ACC112 (cell line): Measurements from ENCODE around the gene TMEM215.

Experiments used
- H2AFZ ChIP-seq: fragments of 200-600 bp; sonication (generic); one replicate; pipeline ENCODE4 v1.6.0; 2017; ENCODE audit warnings: antibody characterized with exemption, low read length; ENCODE audit not compliant: unreplicated experiment
- H3K27ac ChIP-seq: fragments of 200-600 bp; sonication (generic); 2 replicates; pipeline ENCODE4 v1.5.1; 2014; ENCODE audit warnings: low read depth, mild to moderate bottlenecking, antibody characterized with exemption, low read length, moderate library complexity
- H3K27me3 ChIP-seq: fragments of 200-600 bp; sonication (generic); 2 replicates; pipeline ENCODE4 v1.6.1; 2014; ENCODE audit warnings: mild to moderate bottlenecking, antibody characterized with exemption, low read length, moderate library complexity, mixed read lengths; ENCODE audit not compliant: insufficient read depth
- H3K36me3 ChIP-seq: fragments of 200-600 bp; sonication (generic); 2 replicates; pipeline ENCODE4 v1.6.1; 2016; ENCODE audit warnings: mild to moderate bottlenecking, antibody characterized with exemption, low read length, moderate library complexity, mixed read lengths; ENCODE audit not compliant: insufficient read depth
- H3K4me1 ChIP-seq: fragments of 200-600 bp; sonication (generic); one replicate; pipeline ENCODE4 v1.6.1; 2016; ENCODE audit warnings: low read length, mixed read lengths; ENCODE audit not compliant: insufficient read depth, unreplicated experiment, control insufficient read depth
- H3K4me3 ChIP-seq: fragments of 200-600 bp; sonication (generic); 2 replicates; pipeline ENCODE4 v1.5.1; 2014; ENCODE audit warnings: mild to moderate bottlenecking, low read depth, low read length
- H3K79me2 ChIP-seq: fragments of 200-600 bp; sonication (generic); one replicate; pipeline ENCODE4 v1.6.0; 2016; ENCODE audit warnings: low read length; ENCODE audit not compliant: control insufficient read depth, unreplicated experiment, insufficient read depth

TMEM215 gene, protein sequence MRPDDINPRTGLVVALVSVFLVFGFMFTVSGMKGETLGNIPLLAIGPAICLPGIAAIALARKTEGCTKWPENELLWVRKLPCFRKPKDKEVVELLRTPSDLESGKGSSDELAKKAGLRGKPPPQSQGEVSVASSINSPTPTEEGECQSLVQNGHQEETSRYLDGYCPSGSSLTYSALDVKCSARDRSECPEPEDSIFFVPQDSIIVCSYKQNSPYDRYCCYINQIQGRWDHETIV

GRCh38 chr9:32783168-32783891 is at the start of gene TMEM215:
TSS of gene TMEM215 (plus strand) at chr9:32783540. CDS start at chr9:32784184, 644 bp downstream.
- H2AFZ ChIP-seq = no peak within 1 kb of the TSS
- no peaks in the 10 kb centered on the region for H3K36me3 ChIP-seq
- H3K27ac ChIP-seq = no peak within 1 kb of the TSS
- no peak within 1 kb of the TSS for H3K4me3 ChIP-seq
- H3K4me1 ChIP-seq = no peaks in the 10 kb centered on the region
- no peaks in the 10 kb centered on the region for H3K79me2 ChIP-seq
- H3K27me3 ChIP-seq = peaks cover 75% of the 10 kb centered on the region

DNA sequence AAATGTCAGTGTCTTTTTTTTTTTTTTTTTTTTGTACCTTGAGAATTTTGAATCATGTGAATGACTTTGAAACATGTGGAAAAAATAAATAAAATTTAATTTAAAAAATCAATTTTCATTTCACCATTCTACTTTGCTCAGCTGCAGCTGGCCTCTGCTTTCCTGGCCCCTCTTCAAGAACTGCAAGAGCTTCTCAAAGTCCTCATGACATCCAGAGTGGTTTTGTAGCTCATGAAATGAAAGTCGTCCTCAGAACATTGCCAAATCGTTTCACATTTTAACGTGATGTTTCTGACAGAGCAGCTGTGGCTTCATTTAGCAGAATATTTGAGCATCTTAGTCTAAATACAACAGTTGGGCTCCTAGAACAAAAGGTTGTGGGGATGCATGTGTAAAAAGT is 47.9 kb upstream of the TMEM215 start:
- H3K27ac ChIP-seq = no peak overlapping the region
- no peaks in the 10 kb centered on the region for H3K79me2 ChIP-seq
- no peaks in the 10 kb centered on the region for H3K36me3 ChIP-seq
- H2AFZ ChIP-seq = no peak overlapping the region
- no peak overlapping the region for H3K4me3 ChIP-seq
- H3K27me3 ChIP-seq = no peaks in the 10 kb centered on the region
- H3K4me1 ChIP-seq = no peaks in the 10 kb centered on the region

- Histone ChIP-seq H3K4me3 (no peak overlapping the region), H2AFZ (no peak overlapping the region), H3K79me2 (no peaks in the 10 kb centered on the region), H3K27ac (no peak overlapping the region), H3K27me3 (no peaks in the 10 kb centered on the region), H3K4me1 (no peaks in the 10 kb centered on the region), H3K36me3 (no peaks in the 10 kb centered on the region)
Measured at GRCh38 chr9:32737378-32737777, 46.0 kb upstream of the TMEM215 start.

DNA sequence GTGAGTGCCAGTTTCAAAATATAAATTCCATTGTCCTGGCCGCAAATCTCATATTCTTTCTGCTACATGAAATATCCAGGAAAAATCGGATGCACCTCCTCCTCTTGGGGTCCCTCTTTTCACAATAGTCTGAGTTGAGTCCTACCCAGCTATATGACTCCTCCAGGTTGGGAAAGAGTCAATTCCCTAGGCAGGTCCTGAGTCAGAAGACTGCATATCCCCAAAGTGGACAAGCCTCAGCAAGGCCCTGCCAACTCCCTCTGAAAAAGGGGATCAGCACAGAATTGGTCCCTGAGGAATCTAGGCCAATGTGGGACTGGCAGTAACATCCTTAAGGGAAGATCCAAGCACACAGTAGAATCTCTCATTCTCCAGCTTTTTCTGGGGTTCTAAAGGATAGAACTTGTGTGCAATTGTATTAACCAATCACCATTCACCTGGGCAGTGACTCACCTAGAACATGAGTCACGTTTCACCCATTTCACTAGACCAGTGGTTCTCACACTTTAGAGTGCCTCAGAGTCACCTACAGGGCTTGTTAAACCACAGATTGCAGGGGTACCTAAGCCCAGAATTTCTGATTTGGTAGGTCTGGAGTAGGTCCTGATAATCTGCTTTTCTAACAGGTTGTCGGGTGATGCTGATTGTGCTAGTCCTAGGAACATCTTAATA is 44.7 kb upstream of the TMEM215 start:
- Histone ChIP-seq H3K79me2 (no peaks in the 10 kb centered on the region), H3K27me3 (no peaks in the 10 kb centered on the region), H2AFZ (no peak overlapping the region), H3K36me3 (no peaks in the 10 kb centered on the region), H3K4me3 (no peak overlapping the region), H3K4me1 (no peaks in the 10 kb centered on the region), H3K27ac (no peak overlapping the region)

GRCh38 chr9:32741706-32742105 is 41.6 kb upstream of the TMEM215 start:
- no peak overlapping the region for H3K27ac ChIP-seq
- H3K36me3 ChIP-seq = no peaks in the 10 kb centered on the region
- no peaks in the 10 kb centered on the region for H3K79me2 ChIP-seq
- no peak overlapping the region for H3K4me3 ChIP-seq
- no peak overlapping the region for H2AFZ ChIP-seq
- H3K27me3 ChIP-seq = no peaks in the 10 kb centered on the region
- H3K4me1 ChIP-seq = no peaks in the 10 kb centered on the region

GRCh38 chr9:32742296-32742695 is 41.0 kb upstream of the TMEM215 start:
- Histone ChIP-seq H3K79me2 (no peaks in the 10 kb centered on the region), H3K27ac (no peak overlapping the region), H2AFZ (no peak overlapping the region), H3K4me1 (no peaks in the 10 kb centered on the region), H3K4me3 (no peak overlapping the region), H3K36me3 (no peaks in the 10 kb centered on the region), H3K27me3 (no peaks in the 10 kb centered on the region)

- Histone ChIP-seq H3K27ac (no peak overlapping the region), H3K4me1 (no peaks in the 10 kb centered on the region), H3K36me3 (no peaks in the 10 kb centered on the region), H3K4me3 (no peak overlapping the region), H2AFZ (no peak overlapping the region), H3K27me3 (0 out of 2 replicates have a peak, but pooled peaks cover 11% of the 10 kb centered on the region), H3K79me2 (no peaks in the 10 kb centered on the region)
Measured at GRCh38 chr9:32748013-32748412, 35.3 kb upstream of the TMEM215 start.

GRCh38 chr9:32755730-32756129 is 27.6 kb upstream of the TMEM215 start:
- H3K79me2 ChIP-seq = no peaks in the 10 kb centered on the region

GRCh38 chr9:32764139-32764538 is 19.2 kb upstream of the TMEM215 start:
- peaks cover 13% of the 10 kb centered on the region; the same call in 1 of the 2 replicates for H3K27me3 ChIP-seq
- H3K27ac ChIP-seq = no peak overlapping the region
- H3K79me2 ChIP-seq = no peaks in the 10 kb centered on the region
- no peaks in the 10 kb centered on the region for H3K36me3 ChIP-seq
- H2AFZ ChIP-seq = no peak overlapping the region
- H3K4me1 ChIP-seq = no peaks in the 10 kb centered on the region
- no peak overlapping the region for H3K4me3 ChIP-seq

More at GRCh38 chr9:32755730-32756129, 27.6 kb upstream of the TMEM215 start:
- Histone ChIP-seq H2AFZ (no peak overlapping the region), H3K4me3 (no peak overlapping the region), H3K27ac (no peak overlapping the region), H3K27me3 (no peaks in the 10 kb centered on the region), H3K36me3 (no peaks in the 10 kb centered on the region), H3K4me1 (no peaks in the 10 kb centered on the region)

- no peak overlapping the region for H2AFZ ChIP-seq
- H3K27me3 ChIP-seq = peaks cover 4% of the 10 kb centered on the region
- H3K79me2 ChIP-seq = no peaks in the 10 kb centered on the region
- no peak overlapping the region for H3K27ac ChIP-seq
- H3K4me3 ChIP-seq = no peak overlapping the region
- H3K36me3 ChIP-seq = no peaks in the 10 kb centered on the region
- H3K4me1 ChIP-seq = no peaks in the 10 kb centered on the region
Measured at GRCh38 chr9:32775283-32775682, 8.1 kb upstream of the TMEM215 start.
